GM21367 (cell line): ENCODE data around the gene B3GAT1.

ENCODE experiments used
- ATAC-seq: cut with Tn5 transposase; IDR thresholded peaks from one replicate; pipeline ENCODE4 v1.9.1; 2021; ENCODE audit not compliant: unreplicated experiment

Gene B3GAT1

DNA sequence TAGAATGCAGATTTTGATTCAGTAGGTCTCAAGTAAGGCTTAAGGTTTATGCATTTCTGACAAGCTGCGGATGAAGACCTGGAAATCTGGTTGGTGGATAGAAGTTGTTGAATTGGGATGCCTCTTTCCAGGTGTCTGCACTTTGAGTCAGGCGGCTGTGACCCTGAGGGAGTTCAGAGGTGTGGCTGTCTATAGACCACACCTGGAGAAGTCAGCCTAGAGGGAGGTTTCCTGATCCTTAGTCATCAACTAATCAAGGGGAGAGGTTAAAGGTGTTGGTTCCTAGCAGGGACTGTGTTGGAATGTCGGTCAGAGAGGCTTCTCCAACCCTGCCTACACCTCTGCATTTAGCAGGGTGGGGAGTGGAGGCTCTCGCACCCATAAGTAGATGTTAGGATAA is 72.3 kb downstream of the B3GAT1 start:
- ATAC-seq: no peak

DNA sequence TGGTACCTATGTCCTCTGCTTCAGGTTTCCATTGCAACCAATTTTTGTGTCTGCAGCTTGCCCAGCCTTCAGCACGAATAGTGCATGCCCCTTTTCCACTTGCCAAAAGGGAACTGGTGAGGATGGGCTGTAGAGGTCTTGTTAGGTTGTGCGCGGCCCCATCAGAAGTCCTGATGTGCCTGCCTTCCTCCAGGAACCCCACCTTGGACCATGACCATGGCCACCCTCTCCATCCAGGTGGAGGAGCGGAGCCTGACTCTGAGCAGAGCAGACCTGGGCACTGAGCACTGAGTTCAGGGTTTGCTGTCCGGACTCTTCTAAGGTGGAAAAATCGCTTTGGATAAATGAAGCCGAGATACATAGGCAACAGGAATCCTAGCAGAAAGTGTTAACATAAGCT is 73.4 kb downstream of the B3GAT1 start:
- no peak for ATAC-seq

DNA sequence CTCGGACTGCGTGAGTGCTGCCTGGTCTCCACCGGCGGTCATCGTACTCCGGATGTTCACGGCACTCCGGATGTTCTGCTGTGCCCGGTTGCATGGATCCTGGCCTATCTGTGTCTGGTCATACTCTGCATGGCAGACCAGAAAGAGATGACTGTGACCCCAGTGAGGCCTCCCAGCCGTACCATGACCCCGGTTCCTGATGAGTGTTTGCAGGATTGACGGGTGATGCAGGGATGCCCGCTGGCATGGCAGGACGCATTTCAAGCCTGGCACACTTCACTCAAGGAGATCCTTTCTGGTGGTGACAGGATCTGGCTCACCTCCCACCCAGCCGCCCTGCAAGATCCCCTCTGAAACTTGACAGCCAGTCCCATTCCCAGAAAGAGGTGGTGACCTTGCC is 74.0 kb downstream of the B3GAT1 start:
- no peak for ATAC-seq

DNA sequence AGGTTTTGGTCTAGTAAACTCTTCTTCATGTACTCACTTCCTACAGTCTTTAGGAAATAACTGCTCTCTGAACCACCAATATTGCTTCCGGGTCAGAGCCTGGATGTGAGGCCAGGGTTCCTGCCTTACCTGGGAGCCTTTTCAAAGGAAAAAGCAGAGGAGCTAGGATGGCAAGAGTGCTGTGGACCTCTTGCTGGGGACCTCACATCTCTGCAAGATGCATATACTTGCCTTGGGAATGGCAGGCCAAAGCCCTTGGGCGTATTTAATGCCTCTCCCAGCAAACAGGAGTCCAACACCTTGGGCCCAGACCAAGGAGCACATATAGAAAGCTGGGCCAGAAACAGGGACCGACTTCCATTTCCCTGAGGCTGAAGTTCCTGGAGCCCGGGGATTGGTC is 75.0 kb downstream of the B3GAT1 start:
- ATAC-seq: no peak

DNA sequence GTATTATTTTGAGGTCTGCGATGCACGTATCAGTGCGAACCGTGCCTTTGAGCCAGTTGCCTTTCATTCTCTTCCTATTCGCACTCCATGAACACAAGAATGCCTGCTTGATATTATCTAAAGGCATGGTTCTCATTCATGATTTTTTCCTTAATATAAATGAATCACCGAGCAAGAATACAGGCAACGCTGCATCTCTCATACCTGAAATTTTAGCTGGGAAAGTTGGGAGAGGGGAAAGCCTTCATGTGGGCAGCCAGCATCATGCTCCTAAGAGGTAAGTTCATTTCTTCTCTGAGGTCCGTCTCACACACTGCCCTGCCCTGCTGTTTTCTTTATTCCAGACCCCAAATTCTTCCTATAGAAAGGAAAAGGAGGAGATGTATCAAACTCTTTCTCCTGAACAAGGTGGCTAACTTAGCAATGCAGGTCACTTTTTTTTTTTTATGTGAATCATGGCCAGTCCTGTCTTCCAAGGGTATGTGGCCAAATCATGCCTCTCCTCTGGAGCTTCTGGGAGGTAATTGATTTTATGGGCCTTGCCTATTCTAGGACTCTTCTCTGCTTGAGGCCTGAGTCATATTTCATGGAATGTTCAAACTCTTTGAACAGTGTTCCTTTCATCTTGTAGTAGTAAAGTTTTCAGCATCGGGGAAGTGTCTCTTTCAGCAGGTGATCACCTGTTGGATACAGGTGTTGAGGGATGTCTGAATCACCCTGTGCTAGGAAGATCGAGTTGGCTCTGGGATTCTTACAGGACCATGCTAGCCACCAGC is 77.1 kb downstream of the B3GAT1 start:
- ATAC-seq: no peak

DNA sequence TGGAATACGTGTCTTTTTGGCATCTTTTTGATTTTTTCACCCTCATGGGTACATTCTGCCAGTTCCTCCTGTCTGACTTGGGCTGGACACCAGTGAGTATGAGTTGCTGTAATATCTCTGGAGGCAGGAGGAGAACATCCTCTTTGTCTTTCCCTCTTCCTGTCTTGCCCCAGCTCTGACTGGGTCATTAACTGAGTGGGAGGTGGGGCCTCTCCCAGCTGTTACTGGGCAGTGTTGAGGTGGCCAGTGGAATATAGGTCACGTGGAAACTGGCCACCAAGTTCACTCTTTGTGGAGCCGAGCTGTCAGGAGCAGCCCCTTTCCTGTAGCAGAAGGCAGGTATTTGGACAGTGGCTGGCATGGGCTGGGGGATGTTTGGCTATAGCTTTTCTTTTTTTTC is 78.1 kb downstream of the B3GAT1 start:
- no peak for ATAC-seq

DNA sequence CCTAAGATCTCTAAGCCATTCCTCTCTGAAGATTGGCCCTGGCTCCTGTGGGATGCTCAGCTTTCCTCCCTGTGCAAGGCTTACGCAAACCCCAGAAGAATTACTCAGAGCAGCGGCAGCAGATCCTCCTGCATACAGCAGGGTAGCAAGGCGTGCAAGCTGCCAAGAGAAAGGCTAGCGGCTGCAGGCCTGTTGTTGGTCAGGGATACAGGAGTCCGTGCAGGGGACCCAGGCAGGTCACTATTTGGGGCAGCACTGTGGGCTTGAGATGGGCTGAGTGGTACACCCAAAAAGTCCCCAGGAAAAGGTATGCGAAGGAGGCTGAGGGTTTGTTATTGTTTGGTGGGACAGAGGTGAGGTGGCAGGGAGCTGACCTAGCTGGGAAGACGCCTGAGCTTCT is 78.7 kb downstream of the B3GAT1 start:
- ATAC-seq: no peak

DNA sequence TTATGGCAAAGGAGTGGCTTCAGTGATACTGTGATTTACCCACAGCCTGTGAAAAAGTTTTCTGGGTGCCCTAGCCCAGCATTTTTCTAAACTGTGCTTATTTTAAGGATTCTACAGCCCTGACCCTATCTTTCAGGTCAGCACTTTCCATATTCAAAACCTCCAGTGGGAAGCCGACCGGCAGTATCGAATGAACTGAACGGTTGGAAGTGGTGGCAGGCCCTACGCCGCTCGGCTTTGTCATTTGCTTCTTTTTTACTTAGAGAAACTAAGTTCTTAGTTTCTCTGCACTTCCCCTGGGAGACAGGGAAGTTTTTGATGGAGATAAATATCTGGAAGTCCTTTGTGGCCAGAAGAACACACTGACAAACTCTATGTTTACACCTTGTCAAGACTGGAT is 79.3 kb downstream of the B3GAT1 start:
- no peak for ATAC-seq

DNA sequence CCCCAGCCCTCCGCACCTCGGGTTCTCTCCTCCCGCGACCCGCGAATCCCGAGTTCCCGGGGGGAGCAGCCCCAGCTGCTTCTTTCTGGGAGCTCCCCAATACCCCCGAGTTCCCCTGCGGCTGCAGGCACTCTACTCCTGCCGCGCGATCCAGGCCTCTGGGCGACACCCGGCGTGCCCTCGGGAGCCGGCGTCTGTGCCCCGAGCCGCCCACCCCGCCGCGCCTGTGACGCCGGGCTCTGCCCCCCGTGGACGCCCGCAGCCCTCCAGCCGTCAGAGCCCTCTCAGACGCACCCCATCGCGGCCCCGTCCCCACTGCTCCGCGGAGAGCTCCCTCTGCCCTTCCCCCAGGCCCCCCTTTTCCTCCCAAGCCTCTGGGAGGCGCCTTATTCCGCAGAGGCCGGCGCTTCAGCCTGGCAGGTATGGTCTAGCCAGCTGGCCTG is 79.8 kb downstream of the B3GAT1 start:
- ATAC-seq: no peak

DNA sequence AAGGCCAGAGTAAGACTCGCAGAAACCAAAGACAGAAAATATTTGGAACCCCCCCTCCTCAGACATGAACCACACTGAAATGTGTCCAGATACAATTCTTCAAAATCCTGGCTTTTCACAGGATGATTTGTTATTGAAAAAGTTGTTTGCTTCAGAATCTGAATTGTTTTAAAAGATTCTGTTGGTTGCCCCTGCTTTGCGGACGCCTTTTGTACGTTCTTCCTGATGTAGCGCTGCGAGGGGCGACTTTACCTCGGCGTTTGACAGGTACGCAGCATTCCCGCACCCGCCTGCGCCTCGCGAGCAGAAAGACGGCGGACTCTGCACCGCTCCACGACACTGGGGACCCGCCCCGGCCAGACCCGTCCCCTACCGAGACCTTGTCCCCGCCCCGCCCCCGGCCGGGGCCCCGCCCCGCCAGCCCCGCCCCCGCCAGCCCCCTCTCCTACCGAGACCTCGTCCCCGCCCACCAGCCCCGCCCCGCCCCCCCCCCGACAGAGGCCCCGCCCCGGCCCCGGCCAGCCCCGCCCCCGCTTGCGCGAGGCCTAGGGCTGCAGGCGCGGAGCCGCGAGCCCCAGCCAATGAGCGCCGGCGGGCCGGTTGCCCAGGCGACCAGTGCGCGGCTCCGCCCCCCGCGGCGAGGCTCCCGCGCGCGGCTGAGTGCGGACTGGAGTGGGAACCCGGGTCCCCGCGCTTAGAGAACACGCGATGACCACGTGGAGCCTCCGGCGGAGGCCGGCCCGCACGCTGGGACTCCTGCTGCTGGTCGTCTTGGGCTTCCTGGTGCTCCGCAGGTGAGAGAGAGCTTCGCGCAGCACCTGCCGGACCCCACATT is 80.5 kb downstream of the B3GAT1 start, which contains the start of gene GLB1L2:
GLB1L2 (plus strand) TSS at position 635 of the 835 bp plus-strand sequence; CDS start at position 709, 74 bp downstream.
- peak; percentile 85 for ATAC-seq

DNA sequence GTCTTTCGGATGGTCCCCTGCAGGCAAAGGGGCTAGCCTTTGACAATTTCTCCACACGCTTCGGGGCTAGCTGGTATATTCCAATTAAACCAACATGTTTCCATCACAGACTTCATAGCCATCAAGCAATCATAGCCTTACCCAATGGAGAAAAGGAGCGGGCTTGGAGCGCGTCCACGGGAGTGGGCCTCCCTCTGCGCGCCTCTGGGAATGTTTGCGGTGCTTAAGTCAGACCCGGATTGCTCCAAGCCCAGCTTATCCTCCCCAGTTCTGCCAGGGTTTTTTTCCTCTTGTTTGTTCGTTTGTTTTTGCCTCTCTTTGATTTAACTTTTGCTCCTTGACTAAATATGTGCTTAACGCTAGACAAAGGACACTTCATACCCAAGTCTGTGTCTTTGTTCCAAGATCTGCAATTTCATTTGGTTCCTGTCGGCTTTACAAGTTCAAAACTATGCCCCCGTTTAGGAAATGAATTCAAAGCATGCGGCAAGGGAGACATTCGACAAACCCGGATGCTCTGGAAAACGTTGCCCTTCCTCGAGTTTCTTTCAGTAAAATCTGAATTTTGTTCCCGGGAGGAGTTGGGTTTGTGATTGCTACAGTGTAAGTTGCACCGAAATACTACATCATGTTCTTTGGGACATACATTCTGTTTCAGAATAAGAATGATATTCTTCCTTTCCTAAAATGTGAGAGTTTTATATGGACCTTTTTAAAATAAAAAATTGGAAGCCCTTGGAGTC is 81.3 kb downstream of the B3GAT1 start:
- ATAC-seq: no peak
